GM10248 (cell line): ENCODE measurements around the gene USP24.

Source experiments
- CTCF ChIA-PET: fragments of 300-600 bp; sonication (Branson Sonifier 250); formaldehyde crosslinking; extraction: SDS; loops from one replicate; lab custom pipeline; 2021; ENCODE audit warnings: antibody characterized with exemption; lab: Yijun Ruan, JAX
- POLR2A ChIA-PET: fragments of 350-650 bp; sonication (Branson Sonifier 250); formaldehyde crosslinking; extraction: SDS; loops from one replicate; lab custom pipeline; 2020; ENCODE audit warnings: antibody characterized with exemption; lab: Yijun Ruan, JAX
- DNase-seq: peaks from one replicate; pipeline ENCODE4 v3.0.0; 2012; ENCODE audit errors: extremely low spot score
- CTCF ChIP-seq: IDR thresholded peaks from 2 replicates; pipeline ENCODE4 v1.5.1; 2012; ENCODE audit warnings: mild to moderate bottlenecking, low read depth; ENCODE audit errors: extremely low read depth, missing control alignments, control extremely low read depth

USP24 gene

GRCh38 chr1:55244476-55245099 lies 29.4 kb upstream of the USP24 start:
- no peak for TF ChIP-seq CTCF
- CTCF ChIA-PET = interaction anchor here (1.5 to 1.9 kb wide), 2 partner anchors 12 to 32 kb away, joined by 3 to 10 read pairs; no protein-coding TSS in a partner anchor
- no peak for DNase-seq
- POLR2A ChIA-PET = no interaction called here

- no peak for TF ChIP-seq CTCF
- no peak for DNase-seq
- ChIA-PET CTCF (interaction anchor here (1.0 to 1.9 kb wide), 3 partner anchors 10 to 33 kb away, joined by 3 to 10 read pairs (median 7); no protein-coding TSS in a partner anchor), POLR2A (no interaction called here)
Measured at GRCh38 chr1:55243655-55244054, 28.5 kb upstream of the USP24 start.

- no peak for TF ChIP-seq CTCF
- ChIA-PET CTCF (interaction anchor here (1.2 kb wide), 1 partner anchor 15 kb away, joined by 3 read pairs; no protein-coding TSS in a partner anchor), POLR2A (no interaction called here)
Measured at GRCh38 chr1:55239548-55239947, 24.4 kb upstream of the USP24 start.

GRCh38 chr1:55235722-55236121 lies 20.6 kb upstream of the USP24 start:
- TF ChIP-seq CTCF = no peak
- CTCF ChIA-PET = interaction anchor here (0.9 to 1.4 kb wide), 3 partner anchors 13 to 15 kb away, joined by 3 to 4 read pairs (median 4); no protein-coding TSS in a partner anchor
- no peak for DNase-seq
- POLR2A ChIA-PET = no interaction called here

More at GRCh38 chr1:55239548-55239947, 24.4 kb upstream of the USP24 start:
- DNase-seq = no peak

- ChIA-PET POLR2A (no interaction called here), CTCF (interaction anchor here (1.0 to 2.2 kb wide), 2 partner anchors 9 to 14 kb away, joined by 5 to 7 read pairs; no protein-coding TSS in a partner anchor)
- no peak for TF ChIP-seq CTCF
- no peak for DNase-seq
Measured at GRCh38 chr1:55234016-55234415, 18.9 kb upstream of the USP24 start.

GRCh38 chr1:55233145-55233777 lies 18.1 kb upstream of the USP24 start:
- CTCF ChIA-PET = interaction anchor here (2.2 kb wide), 1 partner anchor 10 kb away, joined by 7 read pairs; no protein-coding TSS in a partner anchor
- TF ChIP-seq CTCF = no peak
- no peak for DNase-seq
- POLR2A ChIA-PET = no interaction called here
